ENCODE data around the gene SIL1. TPM values are rescaled to one million over a fixed set of nuclear protein-coding genes. Genes with fewer than 3 reads are reported as not detected.

Gene SIL1
- total and polyA plus RNA-seq, 2 donors (not counting 3 experiments of a cell fraction or from before 2014, with no cell fraction given), result 47.6 to 67.2 TPM

GRCh38 chr5:138927544-138927943 is 270.6 kb downstream of the SIL1 start:
- no peaks in the 10 kb centered on the region for H3K4me1 ChIP-seq (ENCODE audit: control insufficient read depth, extremely low read depth, insufficient read depth, low read length)
- no peak for DNase-seq (ENCODE audit: low read depth, low spot score)

GRCh38 chr5:138926688-138927448 is 271.3 kb downstream of the SIL1 start:
- ChIA-PET POLR2A (no interaction called here), CTCF (interaction anchor here (1.5 to 1.6 kb wide), 2 partner anchors 27 to 137 kb away, joined by 3 to 5 read pairs; no protein-coding TSS in a partner anchor)
- BruUV-seq (replicated peaks), result no TSS peak
- DNase-seq (ENCODE audit: low read depth, low spot score) (no peak), FAIRE-seq (no peak)
- H3K9me1 ChIP-seq (replicated peaks; ENCODE audit: control insufficient read depth, extremely low read depth, insufficient read depth, low read length), result no peaks in the 10 kb centered on the region
- H2AFZ ChIP-seq (ENCODE audit: low read depth, low read length), result no peak overlapping the region
- H3K9me3 ChIP-seq (replicated peaks; ENCODE audit: control insufficient read depth, insufficient read depth, low read length), result no peaks in the 10 kb centered on the region
- intact Hi-C loops (cut with micrococcal nuclease), result no loop called here
- H3K4me3 ChIP-seq (replicated peaks in 1 of 3; ENCODE audit: insufficient read depth in 1 of 3, low read depth in 1 of 3, low read length in 3 of 3), result no peak overlapping the region
- TF ChIP-seq FOS (IDR thresholded peaks at IDR 0.05; ENCODE audit: borderline replicate concordance, insufficient read depth, low read length), result no peak
- no peak for TF ChIP-seq JUN (IDR thresholded peaks at IDR 0.05; ENCODE audit: borderline replicate concordance, insufficient read depth, insufficient read length, low read depth)
- TF ChIP-seq POLR2A (IDR thresholded peaks at IDR 0.05; ENCODE audit: low read depth, low read length), result no peak
- no peak for TF ChIP-seq CTCF (IDR thresholded peaks at IDR 0.05; ENCODE audit: extremely low read depth in 1 of 2, insufficient read depth in 1 of 2, low read depth in 1 of 2, low read length in 2 of 2)
- no peak for TF ChIP-seq MAX (IDR thresholded peaks at IDR 0.05; ENCODE audit: insufficient read depth, insufficient read length)
- no peak for TF ChIP-seq MYC (IDR thresholded peaks at IDR 0.05; ENCODE audit: low read depth, low read length)
- no peak for TF ChIP-seq GATA2 (IDR thresholded peaks at IDR 0.05; ENCODE audit: insufficient read depth, insufficient read length, low read depth, low read length)
- TF ChIP-seq POLR2AphosphoS5 (IDR thresholded peaks at IDR 0.05; ENCODE audit: insufficient read depth, low read depth, low read length), result no peak
- TF ChIP-seq EZH2 (IDR thresholded peaks at IDR 0.05; ENCODE audit: borderline replicate concordance, low read depth, low read length, severe bottlenecking), result no peak
- H4K20me1 ChIP-seq (replicated peaks; ENCODE audit: control insufficient read depth, extremely low read depth, insufficient read depth, low read length), result peaks cover 4% of the 10 kb centered on the region
- dilution Hi-C loops (cut with MboI; ENCODE audit: extremely low pct_ligation_motif_present, low sequenced_read_pairs), result no loop called here
- H3K27me3 ChIP-seq (ENCODE audit: control insufficient read depth in 2 of 2, insufficient read depth in 2 of 2, low read length in 2 of 2), result no peaks in the 10 kb centered on the region
- H3K79me2 ChIP-seq (ENCODE audit: control insufficient read depth, insufficient read depth, low read length), result peaks cover 7% of the 10 kb centered on the region
- H3K4me2 ChIP-seq (ENCODE audit: insufficient read depth, low read length), result no peak overlapping the region
- no peak overlapping the region for H3K9ac ChIP-seq (replicated peaks; ENCODE audit: extremely low read depth, insufficient read depth, low read length)
- H3K36me3 ChIP-seq (ENCODE audit: control insufficient read depth in 2 of 2, extremely low read depth in 1 of 2, insufficient read depth in 2 of 2, low read length in 2 of 2), result peaks cover 34 to 59% of the 10 kb centered on the region in 2 experiments
- no peak overlapping the region for H3K27ac ChIP-seq (ENCODE audit: insufficient read depth, low read depth, low read length)
- H3K4me1 ChIP-seq (ENCODE audit: control insufficient read depth, extremely low read depth, insufficient read depth, low read length), result no peaks in the 10 kb centered on the region

More at GRCh38 chr5:138927544-138927943, 270.6 kb downstream of the SIL1 start:
- peaks cover 3% of the 10 kb centered on the region for H3K79me2 ChIP-seq (ENCODE audit: control insufficient read depth, insufficient read depth, low read length)
- ChIA-PET POLR2A (no interaction called here), CTCF (interaction anchor here (1.5 to 1.6 kb wide), 2 partner anchors 27 to 138 kb away, joined by 3 to 5 read pairs; no protein-coding TSS in a partner anchor)
- FAIRE-seq, result no peak
- H4K20me1 ChIP-seq (replicated peaks; ENCODE audit: control insufficient read depth, extremely low read depth, insufficient read depth, low read length), result peaks cover 2% of the 10 kb centered on the region
- TF ChIP-seq FOS (IDR thresholded peaks at IDR 0.05; ENCODE audit: borderline replicate concordance, insufficient read depth, low read length) (no peak), EZH2 (IDR thresholded peaks at IDR 0.05; ENCODE audit: borderline replicate concordance, low read depth, low read length, severe bottlenecking) (no peak)
- H3K9me1 ChIP-seq (replicated peaks; ENCODE audit: control insufficient read depth, extremely low read depth, insufficient read depth, low read length), result no peaks in the 10 kb centered on the region
- dilution Hi-C loops (cut with MboI; ENCODE audit: extremely low pct_ligation_motif_present, low sequenced_read_pairs), result no loop called here
- H3K27me3 ChIP-seq (ENCODE audit: control insufficient read depth in 2 of 2, insufficient read depth in 2 of 2, low read length in 2 of 2), result no peaks in the 10 kb centered on the region
- H3K4me2 ChIP-seq (ENCODE audit: insufficient read depth, low read length), result no peak overlapping the region
- H2AFZ ChIP-seq (ENCODE audit: low read depth, low read length), result no peak overlapping the region
- BruUV-seq (replicated peaks), result no TSS peak
- peaks cover 38 to 65% of the 10 kb centered on the region in 2 experiments for H3K36me3 ChIP-seq (ENCODE audit: control insufficient read depth in 2 of 2, extremely low read depth in 1 of 2, insufficient read depth in 2 of 2, low read length in 2 of 2)
- H3K9ac ChIP-seq (replicated peaks; ENCODE audit: extremely low read depth, insufficient read depth, low read length), result no peak overlapping the region
- no peak overlapping the region for H3K4me3 ChIP-seq (replicated peaks in 1 of 3; ENCODE audit: insufficient read depth in 1 of 3, low read depth in 1 of 3, low read length in 3 of 3)
- intact Hi-C loops (cut with micrococcal nuclease), result no loop called here
- no peaks in the 10 kb centered on the region for H3K9me3 ChIP-seq (replicated peaks; ENCODE audit: control insufficient read depth, insufficient read depth, low read length)
- no peak overlapping the region for H3K27ac ChIP-seq (ENCODE audit: insufficient read depth, low read depth, low read length)
